HG02759 (cell line): Measurements from ENCODE around the gene SDC1.

Source experiments
- ATAC-seq: cut with Tn5 transposase; IDR thresholded peaks from one replicate; pipeline ENCODE4 v1.9.1; 2021; ENCODE audit warnings: mild to moderate bottlenecking, moderate library complexity; ENCODE audit not compliant: unreplicated experiment

Gene SDC1

DNA sequence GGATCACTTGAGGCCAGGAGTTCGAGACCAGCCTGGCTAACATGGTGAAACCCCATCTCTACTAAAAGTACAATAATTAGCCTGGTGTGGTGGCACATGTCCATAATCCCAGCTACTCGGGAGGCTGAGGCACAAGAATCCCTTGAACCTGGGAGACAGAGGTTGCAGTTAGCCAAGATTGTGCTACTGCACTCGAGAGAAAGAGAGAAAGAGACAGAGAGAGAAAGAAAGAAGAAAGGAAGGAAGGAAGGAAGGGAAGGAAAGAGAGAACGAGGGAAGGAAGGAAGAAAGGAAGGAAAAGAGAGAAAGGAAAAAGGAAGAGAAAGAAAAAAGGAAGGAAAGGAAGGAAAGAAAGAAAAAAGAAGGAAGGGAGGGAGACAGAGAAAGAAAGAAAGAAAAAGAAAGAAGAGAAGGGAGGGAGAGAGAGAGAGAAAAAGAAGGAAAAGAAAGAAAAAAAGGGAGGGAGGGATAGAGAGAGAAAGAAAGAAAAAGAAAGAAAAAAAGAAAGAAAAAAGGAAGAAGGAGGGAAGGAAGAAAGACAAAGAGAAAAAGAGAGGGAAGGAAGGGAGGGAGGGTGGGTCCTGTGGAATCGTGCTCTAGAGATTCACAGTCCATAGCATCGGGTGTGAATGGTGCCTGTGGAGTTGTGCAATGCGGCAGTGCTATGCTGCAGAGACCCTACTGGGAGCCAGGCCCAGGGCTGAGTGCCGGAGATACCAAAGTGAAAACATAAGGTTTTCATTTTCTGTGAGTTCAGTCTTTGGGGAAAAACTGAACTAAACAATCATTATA, 4.6 kb upstream of the SDC1 start:
- ATAC-seq, result no peak

GRCh38 chr2:20227894-20228505, 3.1 kb upstream of the SDC1 start:
- no peak for ATAC-seq

DNA sequence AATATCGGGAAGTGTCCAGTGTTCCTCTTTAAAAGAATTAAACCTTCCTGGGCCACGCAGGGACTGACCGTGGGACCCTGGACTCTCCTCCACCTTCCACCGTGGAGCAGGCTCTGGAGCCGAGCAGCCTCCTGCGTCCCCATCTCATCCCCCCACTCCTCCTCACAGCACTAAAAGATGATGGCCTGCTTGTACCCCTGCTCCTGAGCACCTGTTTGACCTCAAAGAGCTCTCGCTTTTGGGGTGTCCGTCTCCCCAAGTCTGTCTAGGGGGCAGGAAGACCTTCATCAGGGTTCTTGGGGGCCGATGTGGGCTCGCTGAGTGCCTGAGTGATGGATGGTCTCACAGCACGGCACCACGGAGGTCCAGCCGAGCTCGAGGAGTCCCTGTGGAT, 1.2 kb upstream of the SDC1 start:
- no peak for ATAC-seq

DNA sequence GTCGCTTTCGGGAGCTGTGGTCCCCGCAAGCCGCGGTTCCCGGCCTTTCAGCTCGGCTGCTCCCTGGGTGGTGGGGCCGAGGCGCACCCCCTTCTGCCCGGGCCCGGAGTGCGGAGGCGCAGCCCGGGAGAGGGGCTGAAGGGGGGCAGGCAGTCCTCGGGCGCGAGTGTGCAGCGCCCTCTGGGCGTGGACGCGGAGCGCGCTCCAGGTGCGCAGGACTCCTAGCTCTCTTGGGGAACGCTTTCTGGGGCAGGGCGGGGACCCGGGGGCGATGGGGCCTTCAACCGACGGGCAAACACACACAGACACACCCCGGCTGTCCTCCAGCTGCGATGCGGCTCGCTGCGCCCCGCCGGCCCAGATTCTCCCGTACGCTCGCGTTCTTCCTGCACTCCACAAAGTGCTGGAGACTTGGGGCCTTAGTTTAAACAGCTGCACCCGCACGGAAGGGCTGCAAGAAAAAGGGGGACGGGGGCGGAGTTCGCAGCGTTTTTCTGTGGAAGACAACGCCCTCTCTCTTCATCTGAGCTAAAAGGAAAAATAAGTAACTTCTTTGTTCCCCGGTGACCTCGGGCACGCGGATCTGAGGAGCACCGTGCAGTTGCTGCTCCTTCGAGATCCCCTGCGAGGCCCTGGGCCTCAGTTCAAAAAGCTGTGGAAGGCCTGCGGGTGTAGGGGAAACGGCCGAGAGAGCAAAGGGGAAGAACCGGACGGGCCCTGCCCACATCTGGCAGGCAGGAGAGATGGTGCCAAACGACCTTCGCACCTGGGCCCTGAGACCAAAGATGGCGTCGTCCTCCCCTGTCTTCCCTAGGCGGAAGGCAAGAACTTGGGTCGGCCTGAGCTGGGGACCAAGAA, 593 bp upstream of the SDC1 start:
- ATAC-seq, result peak; percentile 61

DNA sequence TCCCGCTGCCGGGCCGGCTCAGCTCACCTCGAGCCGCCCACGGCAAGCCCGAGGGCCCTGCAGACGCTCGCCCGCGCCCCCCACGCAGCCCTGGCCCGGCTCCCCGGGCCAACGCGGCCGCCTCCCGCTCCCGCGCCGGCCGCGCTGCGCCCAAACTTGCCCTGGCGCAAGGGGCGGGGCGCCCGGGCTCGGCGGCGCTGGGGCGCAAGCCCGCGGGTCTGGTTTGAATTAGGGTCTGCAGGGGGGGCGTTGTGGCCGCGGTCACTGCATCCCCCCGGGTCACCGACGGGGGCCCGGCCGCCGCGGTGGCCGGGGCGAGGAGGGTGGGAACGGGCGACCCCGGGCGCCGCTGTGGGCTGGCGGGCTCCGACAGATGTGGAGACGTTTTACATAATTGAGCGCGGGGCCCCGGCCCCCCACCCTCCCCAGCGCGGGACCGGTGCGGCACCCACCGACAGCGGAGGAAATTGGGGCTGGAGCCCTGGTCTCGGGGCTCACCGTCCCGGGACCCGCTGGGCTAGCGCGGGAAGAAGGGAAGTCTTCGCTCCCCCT, 690 bp downstream of the SDC1 start:
- peak; percentile 41 for ATAC-seq

DNA sequence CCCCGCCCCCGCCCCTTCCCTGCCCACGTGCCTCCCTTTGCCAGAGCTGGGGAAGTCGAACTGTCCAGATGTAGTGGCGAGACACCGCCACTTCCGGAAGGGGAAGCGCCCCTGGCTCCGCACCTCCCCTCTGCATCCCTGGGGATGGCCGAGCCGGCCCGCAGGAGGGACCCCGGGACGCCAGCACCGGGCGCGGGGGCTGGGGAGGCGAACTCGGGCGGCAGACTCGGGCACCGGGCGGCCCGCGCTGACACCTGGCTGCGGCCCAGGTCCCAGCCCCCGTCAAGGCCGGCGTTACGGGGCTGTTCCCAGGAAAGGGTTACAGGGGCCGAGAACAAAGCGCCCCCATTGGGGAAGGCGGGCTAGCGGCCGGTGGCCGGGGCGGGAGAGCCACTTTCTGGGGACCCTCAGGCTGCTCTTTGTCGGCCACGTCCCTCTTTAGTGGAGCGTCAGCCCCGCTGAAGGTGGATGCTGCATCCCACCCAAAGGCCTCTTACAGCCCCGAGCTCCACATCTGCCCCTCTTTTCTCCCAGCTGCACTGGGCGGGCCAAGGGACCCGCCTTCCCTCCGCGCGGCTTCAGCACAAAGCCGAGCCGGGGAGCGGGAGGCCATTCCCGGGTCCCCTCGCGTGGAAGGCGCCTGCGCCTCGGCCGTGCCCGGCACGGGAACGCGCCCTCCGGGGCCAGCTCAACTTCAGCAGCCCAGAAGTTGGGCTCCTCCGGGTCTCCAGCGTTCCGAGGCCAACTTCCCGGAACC, 1.3 kb downstream of the SDC1 start:
- ATAC-seq, result peak; percentile 31

DNA sequence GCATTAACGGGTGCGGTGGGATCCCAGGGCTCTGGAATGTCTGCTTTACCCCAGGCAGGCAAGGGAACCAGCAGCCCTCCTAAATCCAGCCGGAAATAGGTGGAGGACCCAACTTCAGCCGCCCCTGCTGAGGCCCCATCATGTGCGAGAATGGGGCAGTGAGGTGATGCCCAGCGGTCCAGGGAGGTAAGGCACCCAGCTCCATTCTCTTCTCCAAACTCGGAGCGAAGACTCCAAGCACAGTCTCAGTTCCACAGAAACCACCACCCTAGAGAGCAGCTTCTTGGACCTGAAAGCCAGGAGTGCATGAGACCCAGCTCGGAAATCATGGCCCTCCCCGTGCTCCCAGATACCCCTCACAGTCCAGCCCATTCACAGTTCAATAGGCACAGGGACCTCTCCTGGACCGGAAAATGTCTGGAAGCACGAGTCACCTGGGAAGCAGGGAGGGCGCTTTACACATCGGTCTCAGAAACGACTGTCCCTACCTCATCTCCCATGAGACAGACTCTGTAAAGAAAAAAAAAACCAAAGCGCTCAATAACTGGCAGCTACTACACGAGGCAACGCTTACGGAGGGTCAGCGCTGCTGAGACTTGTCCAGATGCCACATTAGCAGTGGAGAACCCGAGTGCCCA, 2.0 kb downstream of the SDC1 start:
- ATAC-seq, result no peak

DNA sequence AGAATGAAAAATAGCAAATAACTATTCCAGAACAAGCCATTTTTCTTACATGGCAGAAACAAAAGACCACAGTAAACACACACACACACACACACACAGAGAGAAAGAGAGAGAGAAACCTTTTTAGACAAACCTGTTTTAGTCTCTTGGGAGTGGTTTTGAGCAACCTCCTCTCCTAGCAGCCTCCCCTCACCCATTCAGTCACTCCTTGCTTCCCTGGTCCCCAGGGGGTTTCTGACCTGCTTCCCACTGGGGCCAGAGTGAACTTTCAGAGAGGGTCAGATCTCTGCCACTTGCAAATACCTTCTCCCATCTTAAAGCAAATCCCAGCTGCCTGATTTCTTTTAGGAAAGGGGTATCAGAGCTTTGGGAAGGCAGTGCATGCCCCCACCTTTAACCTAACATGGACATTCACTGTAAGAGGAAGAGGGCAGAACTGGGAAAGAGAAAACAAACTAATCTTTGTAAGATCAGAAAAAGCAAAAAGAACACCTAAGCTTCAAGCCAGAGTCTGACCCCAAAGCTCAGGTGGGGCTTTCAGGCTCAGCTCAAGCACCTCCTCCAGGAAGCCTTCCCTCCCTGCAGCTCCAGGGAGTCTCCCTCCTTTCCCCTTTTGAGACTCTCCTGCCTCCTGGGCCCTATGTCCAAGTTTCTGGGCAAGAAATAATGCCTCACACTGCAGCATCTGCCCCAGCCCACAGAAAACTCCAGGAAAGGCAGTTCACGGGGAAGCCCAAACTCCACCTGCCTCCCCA, 2.7 kb downstream of the SDC1 start:
- no peak for ATAC-seq

DNA sequence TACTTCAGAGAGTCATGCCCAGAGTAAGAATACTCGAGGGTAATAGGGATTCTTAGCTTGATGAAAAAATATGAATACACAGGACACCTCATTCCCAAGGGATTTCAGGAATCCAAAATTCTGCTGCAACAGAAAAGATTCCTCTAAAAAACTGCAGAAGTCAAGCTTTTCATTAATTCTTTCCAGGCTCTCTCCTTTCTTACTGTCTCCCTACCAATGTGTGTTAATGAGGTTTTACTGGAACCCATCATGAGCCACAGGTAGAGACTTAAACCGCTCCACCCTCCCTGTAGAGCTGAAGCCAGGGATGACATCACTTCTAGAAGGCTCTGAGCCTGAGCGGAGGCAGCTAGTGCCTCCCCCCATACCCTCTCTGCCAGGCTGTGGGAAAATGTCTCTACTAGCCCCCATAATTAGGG, 3.4 kb downstream of the SDC1 start:
- ATAC-seq, result no peak

- ATAC-seq, result no peak
Measured at GRCh38 chr2:20220806-20221554, 4.0 kb downstream of the SDC1 start.

DNA sequence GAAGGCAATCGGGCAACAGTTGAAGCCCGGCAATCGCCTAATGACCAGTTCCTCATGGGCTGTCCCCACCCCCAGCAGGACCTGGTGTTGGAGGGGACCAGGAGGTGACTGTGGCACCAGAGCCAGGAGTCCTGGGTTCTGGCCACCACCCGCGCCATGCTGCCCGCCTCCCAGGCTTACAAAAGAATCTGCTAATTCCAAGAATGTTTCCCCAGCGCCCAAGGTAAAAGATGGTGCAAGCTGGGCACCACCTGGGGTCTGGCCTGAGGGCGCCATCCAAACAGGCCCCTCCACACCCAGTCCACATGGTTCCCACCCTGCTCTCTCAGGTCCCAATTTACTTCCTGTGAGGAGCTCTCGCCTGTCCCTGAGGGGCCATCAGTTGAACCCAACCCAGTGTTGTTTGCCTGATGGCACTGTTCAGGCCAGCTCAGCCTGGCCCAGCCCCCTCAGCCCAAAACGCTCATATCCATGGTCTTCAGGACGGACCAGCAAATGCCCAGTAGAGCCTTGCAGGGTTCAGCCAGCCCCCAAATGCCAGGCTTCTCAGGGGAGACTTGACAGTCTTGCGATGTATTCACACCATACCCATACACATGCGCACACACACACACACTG, 5.1 kb downstream of the SDC1 start:
- ATAC-seq, result no peak

- no peak for ATAC-seq
Measured at GRCh38 chr2:20218331-20219320, 6.3 kb downstream of the SDC1 start.

GRCh38 chr2:20217041-20217970, 7.6 kb downstream of the SDC1 start:
- ATAC-seq, result no peak

- no peak for ATAC-seq
Measured at GRCh38 chr2:20216130-20217025, 8.6 kb downstream of the SDC1 start.
